LNCAP (cell line): ENCODE measurements around the gene NME4.

ENCODE experiments used
- CTCF ChIP-seq: fragments of 450-650 bp; IDR thresholded peaks from 2 replicates; pipeline ENCODE4 v1.5.1; 2017; ENCODE audit warnings: mild to moderate bottlenecking

The NME4 gene

GRCh38 chr16:368388-369158 is 28.4 kb upstream of the NME4 start:
- no peak for TF ChIP-seq CTCF

GRCh38 chr16:369275-369865 is 27.6 kb upstream of the NME4 start:
- no peak for TF ChIP-seq CTCF

DNA sequence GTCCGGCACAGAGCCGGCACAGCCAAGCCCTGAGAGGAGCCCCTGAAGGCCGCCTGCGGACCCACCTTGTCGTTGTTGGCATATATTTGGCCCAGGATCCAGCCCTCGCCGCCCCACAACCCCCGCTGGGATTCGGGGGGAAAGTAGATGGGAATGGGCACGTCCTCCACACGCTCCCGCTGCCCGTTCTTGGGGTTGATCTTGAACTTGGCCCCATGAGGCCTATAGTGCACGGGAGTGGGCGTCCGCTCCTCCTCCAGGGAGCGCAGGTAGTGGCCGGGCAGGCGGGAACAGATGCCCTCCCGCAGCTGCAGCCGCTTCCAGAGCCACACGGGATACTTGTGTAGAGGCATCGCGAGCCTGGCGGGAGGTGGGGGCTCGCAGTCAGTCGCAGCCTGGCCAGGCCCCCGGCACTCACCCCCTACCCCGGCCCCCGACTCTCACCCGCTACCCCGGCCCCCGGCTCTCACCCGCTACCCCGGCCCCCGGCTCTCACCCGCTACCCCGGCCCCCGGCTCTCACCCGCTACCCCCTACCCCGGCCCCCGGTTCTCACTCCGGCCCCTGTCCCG is 27.0 kb upstream of the NME4 start:
- no peak for TF ChIP-seq CTCF

- TF ChIP-seq CTCF = no peak
Observed at GRCh38 chr16:370443-370842, 26.6 kb upstream of the NME4 start, which contains the start of gene MRPL28. MRPL28 (minus strand) TSS chr16:370538; CDS start chr16:370218, 320 bp downstream.

- no peak for TF ChIP-seq CTCF
Observed at GRCh38 chr16:370979-371514, 26.0 kb upstream of the NME4 start.

GRCh38 chr16:371515-372301 is 25.3 kb upstream of the NME4 start:
- no peak for TF ChIP-seq CTCF

DNA sequence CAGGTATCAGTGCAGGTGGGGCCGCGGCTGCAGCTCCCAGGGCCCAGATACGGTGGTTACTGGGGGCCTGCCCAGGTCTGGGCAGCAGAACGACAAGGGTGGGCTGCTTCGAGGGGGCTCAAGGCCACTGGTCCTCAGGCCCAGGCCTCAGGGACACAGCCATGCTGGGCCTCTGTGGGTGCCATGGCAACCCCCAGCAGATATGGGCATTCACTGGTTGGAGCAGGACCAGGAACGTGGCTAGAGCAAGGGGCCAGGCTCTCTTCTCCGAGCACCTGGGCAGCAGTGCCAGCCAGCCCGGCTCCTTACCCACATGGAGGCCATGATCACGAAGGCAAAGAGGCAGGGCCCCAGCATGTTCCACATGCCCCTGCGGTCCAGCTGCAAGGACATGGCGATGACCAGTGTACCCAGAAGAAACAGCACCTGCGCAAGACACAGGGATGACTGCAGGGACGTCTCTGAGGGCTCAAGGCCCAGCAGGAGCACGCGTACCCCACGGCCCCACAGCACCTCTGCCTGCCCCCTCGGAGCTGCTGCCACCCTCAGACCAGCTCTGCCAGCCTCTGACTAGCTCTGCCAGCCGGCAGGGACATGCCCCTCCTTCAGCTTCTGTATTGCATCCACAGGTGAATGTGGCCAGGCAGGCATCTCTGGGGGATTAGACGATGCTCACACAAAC is 24.6 kb upstream of the NME4 start:
- TF ChIP-seq CTCF = no peak
